ENCODE results near the gene BLOC1S4.
"Not testable (repeated sequence)": the region's sequence is repeated elsewhere in the genome, so short reads cannot be mapped to it uniquely, and the experiment has no call there.

Gene BLOC1S4, protein sequence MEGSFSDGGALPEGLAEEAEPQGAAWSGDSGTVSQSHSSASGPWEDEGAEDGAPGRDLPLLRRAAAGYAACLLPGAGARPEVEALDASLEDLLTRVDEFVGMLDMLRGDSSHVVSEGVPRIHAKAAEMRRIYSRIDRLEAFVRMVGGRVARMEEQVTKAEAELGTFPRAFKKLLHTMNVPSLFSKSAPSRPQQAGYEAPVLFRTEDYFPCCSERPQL

DNA sequence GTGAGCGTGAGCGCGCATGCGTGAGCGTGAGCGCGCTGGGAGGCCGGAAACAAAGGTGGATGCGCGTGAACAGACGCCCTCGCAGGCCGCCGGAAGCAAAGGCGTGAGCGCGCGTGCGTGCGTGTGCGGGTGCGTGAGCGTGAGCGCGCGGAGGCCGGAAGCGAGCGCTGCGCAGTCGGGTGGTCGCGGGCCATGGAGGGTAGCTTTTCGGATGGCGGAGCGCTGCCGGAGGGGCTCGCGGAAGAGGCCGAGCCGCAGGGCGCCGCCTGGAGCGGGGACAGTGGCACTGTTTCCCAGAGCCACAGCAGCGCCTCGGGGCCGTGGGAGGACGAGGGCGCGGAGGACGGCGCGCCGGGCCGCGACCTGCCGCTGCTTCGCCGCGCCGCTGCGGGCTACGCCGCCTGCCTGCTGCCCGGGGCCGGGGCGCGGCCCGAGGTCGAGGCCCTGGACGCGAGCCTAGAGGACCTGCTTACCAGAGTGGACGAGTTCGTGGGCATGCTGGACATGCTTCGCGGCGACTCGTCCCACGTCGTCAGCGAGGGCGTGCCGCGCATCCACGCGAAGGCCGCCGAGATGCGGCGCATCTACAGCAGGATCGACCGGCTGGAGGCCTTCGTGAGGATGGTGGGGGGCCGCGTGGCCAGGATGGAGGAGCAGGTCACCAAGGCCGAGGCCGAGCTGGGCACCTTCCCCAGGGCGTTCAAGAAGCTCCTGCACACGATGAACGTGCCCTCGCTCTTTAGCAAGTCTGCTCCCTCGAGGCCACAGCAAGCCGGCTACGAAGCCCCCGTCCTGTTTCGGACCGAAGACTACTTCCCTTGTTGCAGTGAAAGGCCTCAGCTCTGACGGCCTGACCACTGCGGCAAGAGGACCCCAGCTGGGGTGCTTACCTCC, at the start of gene BLOC1S4:
TSS of gene BLOC1S4 (plus strand) at position 157 of the 894 bp plus-strand sequence. CDS start at position 193, 36 bp downstream.
- peak; percentile 89 for DNase-seq (ENCODE audit: low read depth)

DNA sequence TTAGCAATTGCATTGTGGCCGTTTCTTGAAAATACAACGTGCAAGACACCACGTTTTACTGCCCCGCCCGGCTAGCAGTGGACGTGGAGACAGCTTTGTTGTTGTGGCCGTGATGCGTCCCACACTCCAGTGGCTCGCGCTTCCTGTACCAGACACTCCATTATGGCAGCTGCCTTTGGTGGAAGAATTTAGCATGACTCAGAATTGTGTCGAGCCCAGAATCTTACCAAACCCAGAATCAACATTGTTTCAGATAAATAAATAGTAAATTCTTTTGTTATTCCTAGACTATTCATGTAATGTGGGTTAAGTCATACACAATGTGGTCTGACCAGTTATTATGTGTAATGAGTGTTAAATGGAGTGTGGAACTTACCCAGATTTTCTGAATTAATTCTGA, 47.6 kb upstream of the BLOC1S4 start:
- DNase-seq (ENCODE audit: low read depth) = peak; percentile 90

DNA sequence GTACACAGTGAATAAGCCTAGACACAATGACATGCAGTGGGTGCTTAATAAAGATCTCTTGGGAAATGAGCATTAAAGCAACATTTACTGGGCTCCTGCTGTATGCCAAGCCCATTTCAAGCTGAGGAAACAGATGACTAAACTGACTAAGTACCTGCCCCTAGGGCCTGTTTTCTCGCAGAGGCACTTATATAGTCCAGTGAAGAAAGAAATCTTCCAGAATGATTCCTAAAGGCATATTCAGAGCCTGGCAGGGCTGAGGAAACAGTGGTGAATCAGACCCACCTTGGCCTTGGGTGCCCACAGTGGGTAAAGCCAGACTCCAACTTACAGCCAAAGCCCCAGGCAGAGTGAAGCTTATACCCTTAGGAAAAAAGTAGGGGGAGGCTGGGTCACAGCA, 44.3 kb upstream of the BLOC1S4 start:
- no peak for DNase-seq (ENCODE audit: low read depth)

DNA sequence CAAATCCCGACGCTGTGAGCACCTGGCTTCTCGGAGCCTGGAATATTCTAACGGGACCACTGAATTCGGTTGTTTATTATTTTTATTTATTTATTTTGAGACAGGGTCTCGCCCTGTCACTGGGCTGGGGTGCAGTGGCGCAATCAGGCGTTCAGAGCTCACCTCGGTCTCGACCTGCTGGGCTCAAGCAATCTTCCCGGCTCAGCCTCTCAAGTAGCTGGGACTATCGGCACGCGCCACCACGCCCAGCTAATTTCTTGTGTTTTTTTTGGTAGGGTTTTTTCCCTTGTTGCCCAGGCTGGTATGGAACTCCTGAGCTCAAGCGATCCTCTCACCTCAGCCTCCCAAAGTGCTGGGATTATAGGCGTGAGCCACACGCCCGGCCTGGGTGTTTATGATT, 43.8 kb upstream of the BLOC1S4 start:
- no peak for DNase-seq (ENCODE audit: low read depth)

DNA sequence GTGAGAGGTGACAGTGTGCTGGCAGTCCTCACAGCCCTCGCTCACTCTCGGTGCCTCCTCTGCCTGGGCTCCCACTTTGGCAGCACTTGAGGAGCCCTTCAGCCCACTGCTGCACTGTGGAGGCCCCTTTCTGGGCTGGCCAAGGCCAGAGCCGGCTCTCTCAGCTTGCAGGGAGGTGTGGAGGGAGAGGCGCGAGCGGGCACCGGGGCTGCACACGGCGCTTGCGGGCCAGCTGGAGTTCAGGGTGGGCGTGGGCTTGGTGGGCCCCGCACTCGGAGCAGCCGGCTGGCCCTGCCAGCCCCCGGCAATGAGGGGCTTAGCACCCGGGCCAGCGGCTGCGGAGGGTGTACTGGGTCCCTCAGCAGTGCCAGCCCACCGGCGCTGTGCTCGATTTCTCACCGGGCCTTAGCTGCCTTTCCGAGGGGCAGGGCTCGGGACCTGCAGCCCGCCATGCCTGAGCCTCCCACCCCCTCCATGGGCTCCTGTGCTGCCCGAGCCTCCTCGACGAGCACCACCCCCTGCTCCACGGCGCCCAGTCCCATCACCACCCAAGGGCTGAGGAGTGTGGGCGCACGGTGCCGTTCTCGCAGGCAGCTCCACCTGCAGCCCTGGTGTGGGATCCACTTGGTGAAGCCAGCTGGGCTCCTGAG, 43.3 kb upstream of the BLOC1S4 start:
- not testable (repeated sequence) for DNase-seq (ENCODE audit: low read depth)

DNA sequence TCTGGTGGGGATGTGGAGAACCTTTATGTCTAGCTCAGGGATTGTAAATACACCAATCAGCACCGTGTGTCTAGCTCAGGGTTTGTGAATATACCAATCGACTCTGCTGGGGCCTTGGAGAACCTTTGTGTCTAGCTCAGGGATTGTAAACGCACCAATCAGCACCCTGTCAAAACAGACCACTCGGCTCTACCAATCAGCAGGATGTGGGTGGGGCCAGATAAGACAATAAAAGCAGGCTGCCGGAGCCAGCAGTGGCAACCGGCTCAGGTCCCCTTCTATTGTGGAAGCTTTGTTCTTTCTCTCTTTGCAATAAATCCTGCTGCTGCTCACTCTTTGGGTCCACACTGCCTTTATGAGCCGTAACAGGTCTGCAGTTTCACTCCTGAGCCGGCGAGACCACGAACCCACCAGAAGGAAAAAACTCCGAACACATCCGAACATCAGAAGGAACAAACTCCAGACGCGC, 42.7 kb upstream of the BLOC1S4 start:
- peak; percentile 50 for DNase-seq (ENCODE audit: low read depth)

DNA sequence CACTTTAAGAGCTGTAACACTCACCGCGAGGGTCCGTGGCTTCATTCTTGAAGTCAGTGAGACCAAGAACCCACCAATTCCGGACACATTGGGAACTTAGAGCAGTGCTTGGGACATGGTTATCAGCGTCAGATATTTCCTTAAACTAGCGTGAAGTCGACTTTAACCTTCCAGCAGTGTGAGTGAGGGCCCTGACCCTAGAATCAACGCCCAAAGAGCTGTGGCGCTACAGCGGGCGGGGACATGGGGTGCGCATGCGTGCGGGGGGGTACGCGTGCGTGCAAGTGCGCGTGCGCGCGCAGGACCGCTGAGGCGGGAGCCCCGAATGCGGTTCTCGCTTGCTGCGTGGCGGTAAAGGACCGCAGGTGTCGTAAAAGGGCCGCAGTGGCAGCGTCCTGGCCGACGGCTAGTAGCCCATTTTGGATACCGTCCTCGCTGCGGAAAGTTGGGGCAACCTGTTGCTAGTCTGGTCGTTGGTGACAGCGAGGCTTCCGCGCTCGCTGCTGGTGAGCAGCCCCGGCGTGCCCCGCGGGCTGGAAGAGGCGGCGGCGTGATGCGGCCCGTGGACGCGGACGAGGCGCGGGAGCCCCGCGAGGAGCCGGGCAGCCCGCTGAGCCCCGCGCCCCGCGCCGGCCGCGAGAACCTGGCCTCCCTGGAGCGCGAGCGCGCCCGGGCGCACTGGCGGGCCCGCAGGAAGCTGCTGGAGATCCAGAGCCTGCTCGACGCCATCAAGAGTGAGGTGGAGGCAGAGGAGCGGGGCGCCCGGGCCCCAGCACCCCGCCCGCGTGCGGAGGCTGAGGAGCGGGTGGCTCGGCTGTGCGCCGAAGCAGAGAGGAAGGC, 42.1 kb upstream of the BLOC1S4 start:
- DNase-seq (ENCODE audit: low read depth) = peak; percentile 94

DNA sequence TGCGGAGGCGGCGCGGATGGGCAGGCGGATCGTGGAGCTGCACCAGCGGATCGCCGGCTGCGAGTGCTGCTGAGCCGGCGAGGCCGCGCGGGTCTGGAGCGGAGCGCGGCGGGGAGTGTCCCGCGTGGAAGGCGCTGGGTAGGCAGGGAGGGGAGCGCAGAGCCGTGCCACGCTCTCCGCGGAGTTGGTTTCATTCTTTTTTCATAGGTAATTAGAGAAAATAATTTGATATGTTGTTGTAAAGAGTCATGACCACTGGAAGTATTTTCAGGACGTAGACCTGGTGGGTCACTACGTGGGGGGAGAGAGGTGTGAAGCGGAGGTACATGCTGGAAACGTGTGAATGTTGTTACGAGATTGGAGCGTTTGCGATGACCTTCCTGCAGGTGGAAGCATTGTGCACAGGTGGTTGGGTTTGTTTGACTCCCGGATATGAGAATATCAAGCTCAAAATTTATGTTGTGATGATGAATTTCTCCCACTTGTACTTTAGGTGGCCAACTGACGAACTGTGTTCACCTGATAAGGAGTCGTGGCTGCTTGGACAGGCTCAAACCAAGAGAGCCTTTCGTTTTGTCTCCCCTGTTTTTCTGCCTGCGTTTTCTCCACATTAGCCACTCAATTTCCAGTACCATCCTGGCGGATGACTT, 41.3 kb upstream of the BLOC1S4 start:
- peak; percentile 28 for DNase-seq (ENCODE audit: low read depth)

DNA sequence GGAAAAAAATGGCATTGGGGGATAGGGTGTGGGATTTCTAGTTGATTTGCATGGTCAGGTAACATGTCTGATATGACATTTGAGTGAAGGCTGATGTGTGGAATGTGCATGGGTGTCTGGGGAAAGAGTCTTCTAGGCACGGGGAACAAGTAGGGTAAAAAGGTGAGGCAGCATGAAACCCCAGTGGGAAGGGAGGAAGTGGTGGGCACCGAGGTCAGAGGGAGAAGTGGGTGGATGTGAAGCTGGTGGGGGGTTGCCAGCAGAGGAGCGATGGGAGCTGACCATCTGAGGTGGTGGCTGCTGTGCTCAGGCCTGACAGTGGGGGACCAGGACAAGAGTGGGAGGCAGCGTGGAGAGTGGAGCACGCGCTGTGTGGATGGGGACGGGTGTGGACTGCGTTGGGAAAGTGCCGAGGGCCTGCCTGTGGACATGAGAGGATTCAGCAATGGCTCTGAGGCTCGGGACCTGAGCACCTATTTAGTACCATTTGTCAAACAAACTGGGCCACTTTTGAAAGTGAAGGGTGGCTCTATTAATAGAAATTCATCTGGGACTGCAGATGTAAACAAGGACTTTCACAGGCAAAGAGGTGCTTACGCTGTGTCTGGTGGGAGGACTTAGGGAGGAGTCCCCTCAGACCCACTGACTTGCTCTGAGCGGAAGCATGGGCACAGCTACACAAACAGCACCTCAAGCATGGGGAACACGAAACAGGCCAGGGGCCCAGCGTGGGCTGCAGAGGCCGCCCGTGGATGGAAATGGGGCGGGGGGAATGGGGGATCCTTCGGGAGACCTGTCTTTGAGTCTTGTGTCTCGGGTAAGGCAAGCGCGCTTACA, 39.0 kb upstream of the BLOC1S4 start:
- DNase-seq (ENCODE audit: low read depth) = no peak

DNA sequence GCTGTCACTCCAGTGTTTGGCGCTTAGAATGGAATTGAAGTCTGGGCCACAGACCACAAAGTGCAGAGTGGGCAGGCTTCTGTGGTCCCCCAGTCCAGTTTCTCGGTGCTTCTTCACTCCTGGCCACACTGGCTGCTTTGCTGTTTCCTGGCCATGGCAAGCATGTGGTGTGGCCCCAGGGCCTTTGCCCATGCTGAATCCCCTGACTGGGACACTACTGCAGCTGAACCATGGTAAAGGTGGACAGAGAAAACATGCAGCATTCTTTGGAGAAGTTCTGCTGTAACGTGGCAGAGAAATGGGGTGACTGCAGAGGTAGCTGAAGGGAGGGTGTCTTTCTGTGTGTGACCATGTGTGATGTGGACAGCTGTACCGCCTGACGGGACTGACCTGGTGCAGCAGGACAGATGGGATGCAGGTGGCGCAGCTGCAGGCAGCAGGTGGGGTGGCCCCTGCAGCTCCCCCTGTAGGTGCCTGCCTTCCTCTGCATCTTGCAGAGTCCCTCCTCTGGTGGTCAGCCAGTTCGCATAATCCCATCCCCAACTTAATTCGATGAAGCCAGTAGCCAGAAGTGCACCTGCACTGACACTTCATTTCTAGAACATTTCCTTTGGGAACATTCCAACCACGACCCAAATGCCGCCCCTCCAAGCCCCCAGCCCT, 35.5 kb upstream of the BLOC1S4 start:
- DNase-seq (ENCODE audit: low read depth) = no peak

DNA sequence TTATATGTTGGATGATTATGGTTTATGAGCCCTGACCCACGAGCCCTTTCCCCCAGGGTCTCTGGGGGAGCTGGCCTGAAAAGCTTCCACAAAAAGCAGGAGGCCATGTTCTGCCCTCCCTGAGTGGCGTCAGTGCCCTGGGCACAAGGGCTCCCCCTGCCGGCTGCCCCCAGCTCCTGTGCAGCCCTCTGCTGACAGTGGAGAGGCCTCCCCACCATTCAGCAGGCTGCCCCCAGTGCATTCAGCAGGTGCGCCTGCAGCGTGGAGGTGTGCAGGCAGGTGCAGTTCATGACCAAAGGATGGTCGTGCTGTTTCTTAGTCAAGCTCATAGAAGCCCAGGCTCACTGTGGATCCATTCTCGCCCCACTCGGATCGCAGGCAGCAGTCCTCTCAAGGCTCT, 34.8 kb upstream of the BLOC1S4 start:
- DNase-seq (ENCODE audit: low read depth) = no peak

DNA sequence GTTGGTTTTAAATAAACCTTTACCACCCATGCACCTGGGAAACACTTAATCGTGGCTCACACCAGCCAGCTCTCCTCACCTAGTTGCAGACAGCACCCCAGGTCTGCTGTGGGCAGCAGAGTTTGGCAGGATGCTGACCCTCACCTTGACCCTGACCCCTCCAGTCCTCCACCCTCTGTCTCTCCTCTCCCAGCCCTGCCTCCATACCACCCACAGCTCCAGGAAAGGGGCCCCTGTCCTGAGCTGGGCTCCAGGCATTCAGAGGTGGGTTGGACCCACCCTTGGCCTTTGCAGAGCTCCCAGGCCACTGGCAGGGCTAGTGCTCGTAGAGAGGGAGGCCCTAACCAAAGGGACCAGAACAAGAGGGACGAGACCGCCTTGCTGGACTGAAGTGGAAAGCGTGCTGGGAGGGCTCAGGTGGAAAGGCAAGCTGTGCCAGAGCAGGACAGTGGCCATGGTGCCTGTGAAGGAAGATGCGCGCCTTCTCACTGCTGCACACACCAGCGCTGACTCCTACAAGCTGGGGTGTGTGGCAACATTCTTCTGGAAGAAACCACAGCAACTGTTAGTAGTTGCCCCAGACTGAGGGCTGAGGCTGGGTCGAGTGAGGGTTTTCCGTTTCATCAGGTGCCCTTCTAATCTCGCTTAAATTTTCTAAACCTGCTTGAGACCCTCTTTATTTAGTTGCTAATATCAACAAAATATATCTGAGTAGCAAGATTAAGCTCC, 32.9 kb upstream of the BLOC1S4 start:
- no peak for DNase-seq (ENCODE audit: low read depth)

DNA sequence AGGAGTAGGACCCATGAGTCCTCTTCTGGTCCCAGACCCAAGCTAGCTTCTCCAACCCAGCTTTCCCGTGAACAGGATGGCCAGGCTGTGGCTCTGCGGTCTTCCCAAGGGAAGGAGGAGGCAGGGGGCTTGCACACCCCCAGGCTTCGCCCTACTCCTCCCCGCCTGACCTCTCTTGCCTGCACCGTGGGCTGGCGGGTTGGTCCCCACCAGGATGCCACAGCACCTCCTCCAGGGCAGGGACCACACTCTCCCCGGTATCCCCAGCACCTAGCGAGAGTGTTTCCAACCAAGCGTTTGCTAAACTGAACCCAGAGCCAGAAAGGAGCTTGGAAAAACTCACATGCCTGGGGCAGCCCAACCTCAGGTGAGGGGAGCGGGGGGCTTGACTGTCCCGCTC, 31.3 kb upstream of the BLOC1S4 start:
- no peak for DNase-seq (ENCODE audit: low read depth)

DNA sequence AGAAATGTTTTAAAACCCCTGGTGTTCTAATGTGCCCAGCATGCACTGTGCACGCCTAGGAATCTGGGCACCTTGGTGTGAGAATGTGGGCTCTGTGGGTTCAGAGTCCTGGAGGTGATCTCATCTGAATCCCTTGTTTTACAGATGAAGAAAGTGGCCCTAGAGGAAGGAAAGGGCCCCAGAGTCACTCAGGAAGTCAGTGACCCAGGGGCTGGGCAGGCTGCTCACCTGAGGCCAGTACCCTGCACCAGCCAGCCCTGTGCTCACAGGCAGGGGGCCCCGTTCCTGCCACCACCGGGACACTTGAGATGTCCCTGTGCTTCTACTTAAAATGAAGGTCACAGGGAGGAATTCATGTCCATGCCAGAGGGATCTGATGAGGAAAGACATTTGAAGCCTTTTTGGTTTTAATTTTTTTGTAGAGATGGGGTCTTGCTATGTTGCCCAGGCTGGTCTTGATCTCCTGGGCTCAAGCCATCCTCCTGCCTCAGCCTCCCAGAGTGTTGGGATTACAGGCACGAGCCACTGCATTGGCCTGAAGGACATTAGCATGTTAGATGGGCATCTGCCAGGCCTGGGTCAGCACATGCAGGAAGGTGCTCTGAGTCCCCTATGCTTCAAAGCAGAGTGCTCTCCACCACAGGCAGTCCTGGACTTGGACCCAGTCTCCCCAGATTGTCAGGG, 29.7 kb upstream of the BLOC1S4 start:
- no peak for DNase-seq (ENCODE audit: low read depth)

DNA sequence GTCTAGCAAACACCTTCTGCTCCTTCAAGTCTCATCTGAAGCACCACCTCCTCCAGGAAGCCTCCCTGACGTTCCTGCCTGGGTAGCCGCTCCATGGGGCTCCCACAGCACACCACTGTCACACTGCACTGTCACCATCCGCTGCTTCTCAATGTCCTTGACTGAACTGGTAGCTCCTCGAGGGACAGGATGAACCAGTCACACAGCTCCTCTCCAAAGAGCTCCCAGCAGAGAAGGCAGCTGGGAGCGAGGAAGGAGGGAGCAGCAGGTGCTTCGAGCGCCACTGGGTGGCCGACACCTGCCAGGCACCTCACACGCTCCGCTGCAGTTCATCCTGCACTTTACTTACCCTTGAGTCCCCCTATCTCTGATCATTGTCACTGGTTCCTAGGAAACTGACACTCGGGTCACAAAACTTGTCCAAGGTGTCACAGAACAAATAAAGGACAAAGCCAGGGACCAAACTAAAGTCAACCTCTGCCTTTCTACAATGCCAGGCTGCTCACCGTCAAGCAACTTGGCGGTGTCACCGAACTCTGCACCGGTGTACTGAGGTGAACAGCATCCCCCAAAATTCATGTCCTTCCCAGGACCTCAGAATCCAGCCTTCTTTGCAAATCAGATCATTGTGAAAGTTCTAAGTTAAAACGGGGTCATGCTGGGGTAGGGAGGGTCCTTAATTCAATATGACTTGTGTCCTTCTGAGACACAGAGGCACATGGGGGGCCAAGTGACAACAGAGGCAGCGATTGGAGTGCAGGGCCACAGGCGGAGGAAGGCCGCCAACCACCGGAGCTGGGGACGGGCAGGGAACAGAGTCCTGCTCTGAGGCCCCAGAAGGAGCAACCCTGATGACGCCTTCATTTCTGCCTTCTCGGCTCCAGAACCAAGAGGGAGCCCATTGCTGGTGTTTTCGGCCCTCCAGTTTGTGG, 27.8 kb upstream of the BLOC1S4 start:
- DNase-seq (ENCODE audit: low read depth) = no peak

DNA sequence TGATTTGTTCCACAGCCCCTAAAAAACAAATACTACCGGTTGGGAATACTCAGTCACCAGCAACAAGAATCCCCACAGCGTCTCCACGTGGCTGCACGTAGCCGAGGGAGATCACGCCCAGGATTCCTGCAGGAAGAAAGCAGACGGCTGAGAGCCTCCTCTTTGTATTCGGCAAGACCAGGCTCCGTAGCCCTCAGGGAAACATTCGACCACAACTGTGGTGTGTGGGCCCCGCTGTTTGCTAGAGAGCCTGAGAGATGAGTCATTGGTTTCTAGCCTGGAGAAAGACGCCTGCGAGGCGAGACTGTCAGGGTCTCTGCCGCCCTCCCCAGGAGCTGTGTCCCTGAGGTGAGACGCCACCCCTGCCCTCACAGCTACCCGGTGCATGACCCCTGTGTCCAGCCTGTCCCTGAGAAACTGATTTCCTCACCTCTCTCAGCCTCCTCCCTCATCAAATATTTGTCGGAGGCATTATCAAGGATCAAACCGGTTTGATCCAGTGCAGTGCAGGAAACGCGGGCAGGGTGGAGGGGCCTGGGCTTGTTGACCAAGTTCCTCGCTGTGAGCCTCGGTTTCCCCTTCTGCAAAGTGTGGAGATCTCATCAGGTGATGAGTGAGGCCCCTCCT, 27.0 kb upstream of the BLOC1S4 start:
- peak; percentile 96 for DNase-seq (ENCODE audit: low read depth)

DNA sequence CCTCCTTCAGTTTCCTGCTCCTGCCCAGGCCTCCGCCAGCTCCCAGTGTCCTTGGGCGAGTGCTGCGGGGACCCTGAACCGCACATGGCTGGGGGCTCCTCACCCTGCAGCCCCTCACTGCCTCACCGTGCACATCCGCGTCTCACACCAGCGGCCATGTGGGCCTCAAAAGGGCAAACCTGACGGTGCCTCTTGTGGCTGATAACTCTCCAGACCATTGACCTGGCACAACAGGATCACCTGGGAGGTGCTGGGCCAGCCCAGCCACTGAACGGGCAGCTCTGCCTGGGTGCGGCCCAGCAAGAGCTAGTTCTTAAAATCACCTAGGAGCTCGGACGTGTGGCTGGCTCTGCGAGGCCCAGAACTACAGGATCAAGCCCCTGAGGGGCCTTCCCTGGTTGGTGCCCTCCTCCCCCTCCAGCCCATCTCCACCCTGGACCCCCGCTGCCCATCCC, 26.4 kb upstream of the BLOC1S4 start:
- no peak for DNase-seq (ENCODE audit: low read depth)

Measured in EH (cell line).